GM18909 (cell line): ENCODE results near the gene WDR82.

ENCODE experiments used
- ATAC-seq: cut with Tn5 transposase; IDR thresholded peaks from one replicate; pipeline ENCODE4 v1.9.1; 2021; ENCODE audit warnings: mild to moderate bottlenecking; ENCODE audit not compliant: unreplicated experiment, poor library complexity

WDR82 gene

DNA sequence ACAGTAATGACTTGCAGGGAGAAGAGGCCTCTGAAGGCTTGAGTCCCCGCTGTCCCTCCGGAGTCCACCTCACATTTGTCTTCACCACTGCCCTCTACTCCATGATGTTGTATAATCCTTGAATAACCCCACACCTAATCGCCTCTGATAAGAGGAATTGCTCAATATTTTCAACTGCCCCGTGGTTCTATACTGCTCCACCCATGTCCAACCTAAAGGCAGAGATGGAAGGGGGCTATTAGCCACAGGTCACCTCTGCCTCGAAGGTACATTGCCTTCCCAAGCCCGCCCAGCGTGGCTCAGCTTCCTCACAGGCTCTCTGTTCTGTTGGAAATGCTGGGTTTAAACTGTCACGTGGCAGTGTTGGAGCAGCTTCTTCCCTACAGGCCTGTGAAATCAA is 65.4 kb downstream of the WDR82 start:
- no peak for ATAC-seq

DNA sequence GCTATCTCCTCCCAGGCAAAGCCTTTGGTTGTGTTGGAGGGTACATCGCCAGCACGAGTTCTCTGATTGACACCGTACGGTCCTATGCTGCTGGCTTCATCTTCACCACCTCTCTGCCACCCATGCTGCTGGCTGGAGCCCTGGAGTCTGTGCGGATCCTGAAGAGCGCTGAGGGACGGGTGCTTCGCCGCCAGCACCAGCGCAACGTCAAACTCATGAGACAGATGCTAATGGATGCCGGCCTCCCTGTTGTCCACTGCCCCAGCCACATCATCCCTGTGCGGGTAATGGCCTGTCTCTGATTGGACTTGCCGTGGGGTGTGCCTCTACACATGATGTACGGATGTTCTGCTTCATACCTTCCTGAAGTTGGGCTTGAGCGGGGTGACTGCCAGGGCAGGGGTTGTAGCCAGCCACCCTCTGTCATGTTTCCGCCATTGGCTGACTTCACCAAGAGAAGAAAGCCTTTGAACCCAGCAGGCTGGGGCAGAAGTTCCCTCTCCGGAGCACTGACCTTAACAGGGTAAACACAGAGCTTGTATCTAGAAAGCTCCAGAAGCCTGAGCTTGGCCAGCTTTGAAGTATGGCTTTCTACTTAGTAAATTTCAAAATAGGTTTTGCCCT is 67.1 kb downstream of the WDR82 start:
- ATAC-seq = no peak

DNA sequence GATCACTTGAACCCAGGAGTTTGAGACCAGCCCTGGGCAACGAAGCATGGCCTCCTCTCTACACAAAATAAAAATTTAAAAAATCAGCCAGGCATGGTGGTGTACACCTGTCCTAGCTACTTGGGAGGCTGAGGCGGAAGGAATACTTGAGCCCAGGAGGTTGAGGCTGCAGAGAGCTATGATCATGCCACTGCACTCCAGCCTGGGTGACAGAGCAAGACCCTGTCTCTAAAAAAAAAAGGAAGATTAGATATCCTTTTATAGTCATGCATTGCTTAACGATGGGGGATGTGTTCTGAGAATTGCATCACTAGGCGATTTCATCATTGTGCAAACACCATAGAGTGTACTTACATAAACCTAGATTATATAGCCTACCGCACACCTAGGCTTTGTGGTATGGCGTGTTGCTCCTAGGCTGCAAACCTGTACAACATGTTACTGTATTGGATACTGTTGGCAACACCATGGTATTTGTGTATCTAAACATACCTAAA is 67.9 kb downstream of the WDR82 start:
- no peak for ATAC-seq

DNA sequence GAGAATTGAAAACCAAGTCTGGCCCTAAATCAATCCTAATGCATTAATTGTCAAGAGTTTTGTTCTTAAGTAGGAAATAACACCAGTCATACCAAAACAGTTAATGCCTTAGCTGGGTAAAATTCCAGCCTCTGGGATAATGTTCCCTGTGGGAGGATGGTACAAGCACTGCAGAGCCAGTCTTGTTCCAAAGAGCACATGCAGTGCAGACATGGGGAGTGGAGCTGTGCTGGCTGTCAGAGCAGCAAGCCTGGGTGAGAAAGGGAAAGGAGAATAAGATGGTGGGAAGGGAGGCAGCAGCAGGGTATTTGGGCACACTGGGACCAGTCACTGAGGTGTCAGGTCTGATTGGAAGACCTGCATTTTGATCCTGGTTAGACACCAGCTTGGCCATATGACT is 68.4 kb downstream of the WDR82 start:
- no peak for ATAC-seq

DNA sequence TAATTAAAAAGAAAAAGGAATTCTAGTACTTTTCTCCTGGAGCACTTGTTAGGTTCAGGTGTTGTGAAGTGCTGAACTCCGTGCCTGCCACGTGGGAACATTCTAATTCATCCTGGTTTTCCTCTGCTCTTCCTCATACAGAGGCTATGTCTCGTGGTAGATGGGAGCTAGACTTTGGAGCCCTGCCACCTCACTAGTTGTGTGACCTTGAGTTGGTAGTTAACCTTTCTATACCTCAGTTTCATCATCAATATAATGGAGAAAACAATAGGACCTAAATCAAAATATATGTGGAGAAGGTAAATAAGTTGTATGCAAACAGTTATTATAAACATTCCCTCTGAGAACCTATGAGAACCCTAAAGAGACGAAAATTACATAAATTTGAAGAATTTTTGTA is 69.9 kb downstream of the WDR82 start:
- no peak for ATAC-seq

DNA sequence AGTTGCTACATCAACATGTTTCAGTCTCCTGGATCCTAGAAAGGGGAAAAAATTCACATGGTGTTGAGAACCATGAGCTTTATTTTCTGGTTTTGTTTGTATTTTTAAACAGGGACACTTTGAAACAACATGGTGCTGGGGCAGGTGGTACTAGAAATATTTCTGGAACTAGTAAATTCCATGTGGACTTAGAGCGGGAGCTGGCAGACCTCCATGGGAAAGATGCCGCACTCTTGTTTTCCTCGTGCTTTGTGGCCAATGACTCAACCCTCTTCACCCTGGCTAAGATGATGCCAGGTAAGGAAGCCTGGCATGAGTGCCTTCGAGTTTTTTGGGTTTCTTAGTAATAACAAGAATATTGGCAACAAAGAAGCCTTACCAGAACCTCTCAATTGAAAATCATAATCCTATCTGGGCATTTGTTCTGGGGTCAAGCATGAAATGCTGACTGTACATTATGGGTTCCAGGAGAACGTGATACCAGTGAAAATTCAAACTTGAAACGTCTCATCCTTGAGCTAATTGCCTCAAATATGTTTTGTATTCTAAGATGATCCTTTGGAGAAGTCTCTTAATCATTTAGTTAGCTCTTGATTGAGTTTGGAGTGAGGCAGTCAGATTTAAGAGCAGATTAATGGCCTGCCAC is 72.6 kb downstream of the WDR82 start:
- no peak for ATAC-seq
